NCI-H526 treated with DMSO at 0.1 percent for 48 hours (cell line): ENCODE measurements around the gene CYP27C1.

Source experiments
- DNase-seq: peaks from one replicate; lab custom pipeline; 2025; lab: John Stamatoyannopoulos, UW

CYP27C1 gene

GRCh38 chr2:127193164-127193966 is 26.7 kb downstream of the CYP27C1 start:
- no peak for DNase-seq

- DNase-seq = no peak
Observed at GRCh38 chr2:127191331-127192219, 28.5 kb downstream of the CYP27C1 start.

- no peak for DNase-seq
Observed at GRCh38 chr2:127188797-127189196, 31.3 kb downstream of the CYP27C1 start.

- DNase-seq = no peak
Observed at GRCh38 chr2:127187831-127188230, 32.3 kb downstream of the CYP27C1 start.

DNA sequence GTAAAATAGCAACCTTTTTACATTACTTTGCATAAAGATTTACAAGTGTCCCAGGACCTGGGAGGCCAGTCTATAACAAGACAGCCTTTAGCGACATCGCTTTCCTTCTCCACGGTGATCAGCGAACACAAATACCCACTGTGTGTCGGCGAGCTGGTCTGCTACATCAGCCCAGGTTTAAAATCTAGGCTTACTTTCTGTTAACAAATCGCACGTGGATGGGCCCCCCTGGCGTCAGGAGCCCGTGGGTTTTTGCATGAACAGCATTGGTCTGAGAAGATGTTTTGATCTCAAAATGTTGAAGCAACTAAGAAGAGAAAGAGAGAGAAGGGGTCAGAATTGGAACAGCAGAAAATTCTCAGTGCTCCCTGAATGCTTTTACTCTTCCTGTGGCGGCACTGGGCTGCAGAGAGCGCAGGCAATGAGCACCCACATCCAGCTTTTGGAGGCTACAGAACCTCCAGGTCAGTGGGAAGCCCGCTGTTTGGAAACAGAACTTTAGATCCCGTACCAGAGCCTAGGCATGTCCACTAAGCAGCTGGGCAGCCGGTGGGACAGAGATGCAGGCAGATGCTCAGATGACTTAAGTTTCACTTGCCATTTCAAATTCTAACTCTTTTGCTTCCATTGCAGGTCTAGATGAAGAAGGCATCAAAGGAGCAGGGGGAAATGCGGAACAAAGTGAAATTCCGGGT is 32.9 kb downstream of the CYP27C1 start:
- no peak for DNase-seq

DNA sequence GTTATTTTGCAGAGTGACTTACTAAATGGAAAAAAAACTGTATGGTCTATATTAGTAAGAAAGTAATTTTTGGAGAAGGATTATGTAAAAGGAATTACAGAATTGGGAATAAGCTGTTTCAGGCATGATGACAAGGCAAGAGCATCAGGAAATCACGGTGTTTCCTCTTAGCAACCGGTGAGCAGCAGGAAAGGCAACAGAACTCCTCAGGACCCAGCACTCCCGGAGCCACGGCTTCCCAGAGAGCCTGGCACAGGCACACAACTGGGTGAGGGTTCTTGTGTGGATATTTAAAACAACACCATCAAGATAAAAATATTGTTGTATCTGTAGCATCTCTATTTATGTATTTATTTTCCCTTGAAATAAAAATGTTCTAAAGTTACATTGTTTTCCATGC is 34.4 kb downstream of the CYP27C1 start:
- DNase-seq = no peak

DNA sequence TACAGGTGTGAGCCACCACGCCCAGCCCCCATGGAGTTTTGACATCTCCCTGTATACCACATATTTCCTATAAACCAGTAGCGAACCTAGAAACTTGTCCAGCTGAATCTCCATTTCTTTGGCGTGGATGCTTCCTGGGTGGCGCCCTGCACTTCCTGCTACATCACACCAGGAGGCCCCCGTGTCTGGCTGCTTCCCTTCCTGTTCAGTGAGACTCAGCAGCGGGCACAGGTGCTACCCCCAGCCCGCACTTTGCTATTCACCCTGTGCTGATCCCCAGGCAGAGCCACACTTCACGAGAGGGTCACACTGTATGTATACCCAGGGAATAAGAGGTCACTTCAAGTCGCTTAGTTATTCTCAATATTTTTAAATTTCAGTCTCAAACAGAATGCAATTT is 35.0 kb downstream of the CYP27C1 start:
- no peak for DNase-seq

DNA sequence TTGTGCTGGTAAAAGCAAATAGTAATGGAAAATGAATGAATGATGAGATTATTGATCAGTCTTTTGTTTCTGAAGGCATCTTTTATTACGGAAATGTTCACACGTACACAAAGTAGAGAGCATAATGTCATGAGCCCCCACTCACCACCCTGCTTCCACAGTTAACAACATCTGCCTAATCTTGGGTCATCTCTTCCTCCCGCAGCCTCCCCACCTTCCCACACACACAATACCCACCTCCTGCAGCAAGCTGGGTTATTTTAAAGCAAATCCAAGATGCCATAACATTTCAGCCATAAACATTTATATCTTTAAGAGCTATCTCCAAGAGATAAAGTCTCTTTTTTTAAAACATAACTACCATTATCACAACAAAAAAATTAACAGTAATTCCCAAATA is 36.3 kb downstream of the CYP27C1 start:
- no peak for DNase-seq

DNA sequence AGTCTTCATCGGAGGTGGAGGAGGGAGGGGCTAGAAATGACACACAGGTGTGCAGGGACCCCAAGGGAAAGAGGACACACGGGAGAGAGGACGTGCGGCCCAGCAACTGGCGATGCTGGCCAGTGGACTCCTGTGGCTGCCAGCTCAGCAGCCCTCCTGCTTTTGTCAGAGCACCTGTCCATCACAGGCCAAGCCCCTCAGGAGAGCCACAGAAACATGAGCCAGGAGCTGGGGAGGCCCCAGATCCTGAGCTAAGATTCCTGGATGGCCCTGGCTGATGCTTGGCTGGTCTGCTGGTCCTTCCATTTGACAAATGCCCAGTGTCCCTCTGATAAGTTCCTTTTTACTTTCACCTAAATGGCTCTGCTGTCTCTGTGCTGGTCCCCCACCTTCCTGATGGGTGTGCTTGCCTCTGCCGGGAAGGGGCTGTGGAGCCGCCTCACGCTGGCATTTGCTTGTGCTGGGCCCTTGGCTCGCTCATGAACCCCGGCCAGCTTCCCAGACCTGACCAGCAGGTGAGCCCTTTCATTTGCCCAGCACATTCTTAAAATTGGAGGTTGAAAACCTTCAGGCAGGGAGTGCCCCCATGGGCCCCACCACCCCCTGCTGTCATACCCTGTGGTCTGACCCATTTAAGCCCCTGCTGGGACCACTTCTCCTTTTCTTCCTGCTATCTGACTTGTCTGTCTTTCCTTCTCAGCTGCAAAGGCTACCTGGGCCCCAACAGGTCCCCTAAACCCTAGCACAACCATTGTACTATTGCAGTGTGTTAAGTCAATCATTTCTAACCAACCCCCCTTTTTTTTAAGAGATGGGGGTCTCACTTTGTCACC is 37.3 kb downstream of the CYP27C1 start:
- DNase-seq = no peak

DNA sequence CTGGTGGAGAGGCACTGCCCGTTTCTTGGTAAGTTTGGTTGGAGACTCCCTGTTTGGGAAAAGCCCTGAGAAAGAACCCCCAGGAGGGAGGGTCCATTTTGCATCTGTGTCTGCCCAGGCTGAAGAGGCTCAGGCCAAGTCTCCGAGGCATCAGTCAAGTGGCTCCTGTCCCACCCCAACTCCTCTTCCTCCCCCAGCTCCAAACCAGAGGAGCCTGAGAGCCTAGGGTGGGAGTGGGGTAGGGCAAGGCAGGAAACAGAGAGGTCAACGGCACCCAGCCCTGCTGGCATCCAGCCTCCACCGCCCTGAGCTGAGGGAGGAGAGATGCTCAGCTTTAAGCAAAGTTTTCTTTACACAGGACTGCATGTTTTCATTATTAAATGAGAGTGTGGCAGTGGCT is 38.2 kb downstream of the CYP27C1 start:
- no peak for DNase-seq

DNA sequence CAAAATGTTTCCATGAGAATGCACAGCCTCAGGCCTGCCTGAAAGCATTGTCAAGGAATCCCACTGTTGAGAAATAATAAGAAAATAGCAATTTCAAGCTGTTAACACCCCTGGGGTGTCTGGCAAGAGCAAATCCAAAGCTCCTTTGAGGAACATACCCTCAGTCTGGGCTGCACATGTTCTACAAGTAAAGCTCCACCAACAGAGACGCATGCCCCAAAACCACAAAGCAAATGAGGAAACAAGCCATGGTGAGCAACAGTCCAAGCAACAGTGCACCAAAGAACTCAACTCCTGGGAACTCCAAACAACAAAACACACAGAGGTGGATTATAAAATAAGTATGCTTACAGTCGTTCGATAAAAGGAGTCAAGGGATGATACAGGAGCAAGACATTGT is 40.3 kb downstream of the CYP27C1 start:
- no peak for DNase-seq

DNA sequence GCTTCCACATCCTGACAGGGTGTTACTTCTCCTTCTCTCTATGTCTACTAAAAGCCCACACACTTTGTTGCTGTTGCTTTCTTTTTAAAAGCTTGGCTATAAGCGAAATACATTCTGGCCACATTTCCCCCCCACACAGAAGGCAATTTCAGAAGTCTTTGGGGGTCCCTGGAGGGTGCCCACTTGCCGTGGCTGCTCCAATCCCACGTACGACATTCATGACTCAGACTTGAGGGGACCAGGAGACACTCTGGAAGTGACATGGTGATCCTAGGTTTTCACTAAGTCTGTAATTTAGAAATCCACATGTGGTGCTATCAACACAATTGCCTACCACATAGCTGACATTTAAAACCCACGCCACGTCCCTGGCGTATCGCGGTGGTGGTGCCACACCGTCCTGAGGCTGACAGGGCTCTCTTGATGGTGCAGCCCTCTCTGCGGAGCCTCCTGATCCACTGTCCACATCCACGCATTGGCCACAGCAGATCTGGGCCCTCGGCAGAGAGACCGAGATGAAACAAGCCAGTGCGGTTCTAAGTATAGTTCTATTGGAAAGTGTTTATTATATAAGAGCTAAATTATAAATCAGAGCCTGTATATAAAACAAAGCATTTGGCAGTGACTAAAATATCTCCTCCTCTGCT is 42.4 kb downstream of the CYP27C1 start:
- no peak for DNase-seq

DNA sequence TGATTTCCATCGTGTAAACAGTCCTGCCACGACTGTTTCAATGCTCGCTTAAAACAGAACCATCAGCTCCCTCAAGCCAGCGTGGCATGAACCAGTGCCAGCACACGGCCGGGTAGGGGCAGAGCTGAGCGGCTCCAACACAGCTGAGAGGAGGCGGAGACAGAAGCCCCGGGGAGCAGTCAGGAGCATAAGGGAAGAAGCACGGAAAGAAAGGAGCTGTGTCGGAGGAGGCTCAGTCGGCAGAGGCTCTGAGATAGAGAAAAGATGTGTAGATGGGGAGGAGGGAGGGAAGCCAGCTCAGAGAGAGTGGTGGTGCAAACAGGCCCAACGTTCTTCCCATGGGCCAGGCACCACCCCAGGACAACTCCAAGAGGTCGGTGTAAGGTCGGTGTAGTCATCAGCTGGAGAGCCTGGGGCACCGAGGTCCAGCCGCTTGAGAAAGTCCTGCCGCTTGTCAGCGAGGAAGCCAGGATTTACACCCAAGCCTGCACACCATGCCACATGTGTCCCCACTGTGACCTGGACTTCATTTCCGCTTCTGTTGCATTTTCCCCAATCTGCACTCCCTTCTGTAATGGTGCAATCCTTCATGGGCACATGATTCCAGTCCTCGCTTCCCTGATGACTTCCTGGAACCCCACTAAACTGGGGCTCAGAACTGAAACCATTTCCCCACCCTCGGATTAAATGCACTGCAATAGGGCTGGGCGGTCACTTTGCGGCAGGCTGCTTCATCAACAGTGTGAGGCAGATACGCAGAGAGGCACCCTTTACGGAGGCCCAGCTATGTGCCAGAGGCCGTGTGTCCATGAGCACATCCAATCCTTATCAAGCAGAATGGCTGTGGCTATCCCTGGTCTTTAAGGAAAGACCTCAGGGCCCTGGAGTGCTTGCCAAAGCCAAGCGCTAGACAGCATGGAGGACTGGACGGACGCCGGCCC is 43.5 kb downstream of the CYP27C1 start:
- DNase-seq = no peak

DNA sequence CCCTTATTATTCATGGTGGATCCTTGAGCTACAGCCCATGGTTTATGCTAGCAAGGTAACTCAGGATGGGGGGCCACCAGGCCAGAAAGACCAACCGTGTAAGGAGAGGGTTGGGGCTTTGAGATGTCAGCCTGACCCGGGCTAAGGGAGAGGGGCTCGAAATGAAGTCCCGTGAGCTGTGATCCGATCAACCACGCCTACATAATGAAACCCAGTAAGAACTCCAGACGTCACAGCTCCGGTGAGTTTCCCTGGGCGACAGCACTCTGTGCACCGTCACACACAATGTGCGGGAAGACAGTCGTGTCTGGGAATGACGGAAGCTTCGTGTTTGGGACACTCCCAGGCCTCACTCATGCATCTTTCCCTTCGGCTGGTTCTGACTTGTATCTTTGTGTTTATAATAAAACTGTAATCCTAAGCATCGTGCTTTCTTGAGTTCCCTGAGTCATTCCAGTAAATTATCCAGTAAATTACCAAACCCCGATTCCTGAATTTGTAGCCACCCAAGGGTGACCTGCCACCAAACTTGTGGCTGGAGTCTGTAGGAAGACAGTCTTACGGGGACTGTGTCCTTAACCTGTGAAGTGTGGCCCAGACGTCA is 44.2 kb downstream of the CYP27C1 start:
- no peak for DNase-seq

DNA sequence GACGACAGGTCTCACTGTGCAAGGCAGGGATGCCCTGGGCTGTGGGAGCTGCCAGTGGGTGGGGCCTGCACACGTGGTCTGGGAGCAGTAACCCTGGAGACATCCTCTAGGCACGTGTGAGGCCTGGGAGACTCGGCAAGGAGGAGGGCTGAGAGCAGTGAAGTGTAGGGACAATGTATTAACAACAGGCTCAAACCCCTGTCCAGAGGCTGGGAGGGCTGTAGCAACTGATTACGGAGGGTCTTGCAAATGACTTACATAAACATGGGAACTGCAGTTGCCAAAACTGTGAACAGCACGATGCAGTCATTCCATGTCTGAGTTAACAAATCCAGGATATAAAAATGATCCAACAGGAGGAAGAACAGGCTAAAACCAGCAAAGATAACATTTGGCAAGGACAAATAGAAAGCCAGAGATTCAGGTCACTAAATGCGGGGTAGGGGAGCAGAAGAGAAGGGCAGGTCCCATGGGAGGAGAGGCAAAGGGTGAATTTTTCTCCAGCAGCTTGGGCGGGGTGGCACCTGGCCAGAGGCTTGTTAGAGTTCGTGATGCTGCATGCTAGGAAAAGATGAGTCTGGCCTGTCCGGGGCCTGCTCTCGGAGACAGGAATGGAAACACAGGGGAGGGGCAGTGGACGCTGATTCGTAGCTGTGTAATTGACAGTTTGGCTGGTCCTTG is 44.9 kb downstream of the CYP27C1 start:
- DNase-seq = peak; percentile 24

- no peak for DNase-seq
Observed at GRCh38 chr2:127174640-127175039, 45.5 kb downstream of the CYP27C1 start.

- DNase-seq = no peak
Observed at GRCh38 chr2:127174136-127174535, 46.0 kb downstream of the CYP27C1 start.

- no peak for DNase-seq
Observed at GRCh38 chr2:127173057-127173456, 47.0 kb downstream of the CYP27C1 start.

GRCh38 chr2:127172306-127172705 is 47.8 kb downstream of the CYP27C1 start:
- no peak for DNase-seq
